ENCODE data around the gene CCDC192.

DNA sequence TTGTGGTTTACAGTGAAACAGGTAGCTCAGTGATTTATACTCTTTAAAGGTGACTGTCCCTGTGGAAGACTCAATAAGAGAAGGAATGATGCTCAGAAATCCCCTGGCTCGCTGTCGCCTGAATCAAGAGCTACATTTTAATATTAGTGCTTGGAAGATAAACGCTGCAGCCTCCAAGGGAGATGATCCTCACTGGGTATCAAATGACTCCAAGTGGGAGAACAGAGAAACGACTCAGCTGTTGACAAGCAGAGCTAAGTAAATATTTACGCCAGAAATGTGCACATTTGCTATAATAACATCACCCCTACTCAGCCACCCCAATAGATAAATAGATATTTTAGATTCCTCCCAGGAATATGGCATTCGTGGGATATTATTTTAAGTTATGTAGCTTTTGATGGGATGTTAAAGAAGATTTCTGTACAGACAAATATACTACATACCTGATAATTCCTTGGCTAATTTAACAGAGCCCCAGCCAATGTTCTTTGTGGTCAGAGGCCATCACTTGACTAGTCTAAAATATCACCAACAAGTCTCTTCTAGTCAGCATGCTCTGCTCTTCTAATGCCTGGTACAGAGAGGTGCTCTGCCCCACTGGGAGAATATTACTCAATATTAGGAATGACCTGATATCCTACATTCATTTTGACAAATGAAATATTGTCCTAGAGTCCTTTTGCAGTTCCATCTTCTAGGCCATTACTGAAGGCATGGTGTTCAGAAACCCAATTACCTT is 18.3 kb upstream of the CCDC192 start:
- TF ChIP-seq POLR2A (IDR thresholded peaks at IDR 0.05), result no peak
- TF ChIP-seq CTCF (IDR thresholded peaks at IDR 0.05), result no peak
- no peak for TF ChIP-seq EP300 (IDR thresholded peaks at IDR 0.05)

Measured in suprapubic skin (tissue), 3 donors.